Glutamatergic neuron (in vitro differentiated cells): ENCODE data around the gene MTHFD1L. TPM values are rescaled to one million over a fixed set of nuclear protein-coding genes. Genes with fewer than 3 reads are reported as not detected.
"Not testable (repeated sequence)": the region's sequence is repeated elsewhere in the genome, so short reads cannot be mapped to it uniquely, and the experiment has no call there.

Experiments used
- DNase-seq: peaks from one replicate; pipeline ENCODE4 v3.0.0; 2022
- H3K27ac Mint-ChIP-seq: one replicate; pipeline ENCODE4 v1.8.0; 2020; ENCODE audit warnings: mild to moderate bottlenecking, mixed read lengths, inconsistent platforms; ENCODE audit not compliant: unreplicated experiment
- H3K27me3 Mint-ChIP-seq: one replicate; pipeline ENCODE4 v1.8.0; 2020; ENCODE audit warnings: mild to moderate bottlenecking, moderate library complexity, mixed read lengths, inconsistent platforms; ENCODE audit not compliant: unreplicated experiment
- H3K36me3 Mint-ChIP-seq: one replicate; pipeline ENCODE4 v1.8.0; 2020; ENCODE audit warnings: mild to moderate bottlenecking, mixed read lengths, inconsistent platforms; ENCODE audit not compliant: unreplicated experiment
- H3K4me1 Mint-ChIP-seq: one replicate; pipeline ENCODE4 v1.8.0; 2020; ENCODE audit warnings: mild to moderate bottlenecking, low read depth, mixed read lengths, inconsistent platforms; ENCODE audit not compliant: unreplicated experiment
- H3K4me3 Mint-ChIP-seq: one replicate; pipeline ENCODE4 v1.8.0; 2020; ENCODE audit warnings: mild to moderate bottlenecking, mixed read lengths, inconsistent platforms; ENCODE audit not compliant: unreplicated experiment
- H3K9me3 Mint-ChIP-seq: one replicate; pipeline ENCODE4 v1.8.0; 2020; ENCODE audit warnings: mild to moderate bottlenecking, moderate library complexity, mixed read lengths, inconsistent platforms; ENCODE audit not compliant: unreplicated experiment
- CTCF ChIP-seq: fragments of 200-600 bp; sonication (generic); IDR thresholded peaks from one replicate; pipeline ENCODE4 v1.5.0; 2021; ENCODE audit not compliant: partially characterized antibody, unreplicated experiment
- total RNA-seq: library from RNA; stranded (reverse); fragmentation: NEBNext Ultra II Directional; extraction: Animal tissue kit (Norgen Biotek cat#: 25700); gene quantifications from one replicate; pipeline ENCODE4 v1.2.1, GENCODE V29; 2021; ENCODE audit not compliant: unreplicated experiment

MTHFD1L gene
- total RNA-seq, 1 donor from 2014 or later: 35.9 TPM

GRCh38 chr6:151081656-151082055, 216.2 kb downstream of the MTHFD1L start:
- peaks cover 4% of the 10 kb centered on the region for H3K4me1 Mint-ChIP-seq
- peaks cover 4% of the 10 kb centered on the region for H3K9me3 Mint-ChIP-seq
- TF ChIP-seq CTCF: no peak
- no peak for DNase-seq
- H3K27me3 Mint-ChIP-seq: no peaks in the 10 kb centered on the region
- no peak overlapping the region for H3K27ac Mint-ChIP-seq
- H3K36me3 Mint-ChIP-seq: peaks cover 9% of the 10 kb centered on the region
- no peak overlapping the region for H3K4me3 Mint-ChIP-seq

DNA sequence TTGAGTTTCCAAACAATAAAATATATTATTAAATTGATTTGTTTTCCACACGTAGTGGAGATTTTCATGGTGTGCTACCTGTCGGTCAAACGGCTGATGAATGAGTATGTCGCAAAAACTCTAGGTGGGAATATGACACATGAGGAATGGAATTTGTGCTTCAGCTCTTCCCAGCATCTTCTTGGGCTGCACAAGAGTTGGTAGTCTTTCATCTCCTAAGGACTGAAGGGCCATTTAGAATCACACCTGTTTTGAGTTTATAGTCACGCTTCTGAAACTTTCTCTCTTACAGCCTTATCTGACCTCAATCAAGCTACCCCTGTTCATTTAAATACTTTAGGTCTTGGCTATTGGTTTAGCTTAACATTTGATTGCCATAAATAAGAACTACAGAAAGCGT, 216.6 kb downstream of the MTHFD1L start:
- TF ChIP-seq CTCF: no peak
- H3K4me1 Mint-ChIP-seq: peaks cover 4% of the 10 kb centered on the region
- H3K27me3 Mint-ChIP-seq: no peaks in the 10 kb centered on the region
- DNase-seq: no peak
- no peak overlapping the region for H3K4me3 Mint-ChIP-seq
- H3K9me3 Mint-ChIP-seq: peaks cover 2% of the 10 kb centered on the region
- peaks cover 9% of the 10 kb centered on the region for H3K36me3 Mint-ChIP-seq
- no peak overlapping the region for H3K27ac Mint-ChIP-seq

DNA sequence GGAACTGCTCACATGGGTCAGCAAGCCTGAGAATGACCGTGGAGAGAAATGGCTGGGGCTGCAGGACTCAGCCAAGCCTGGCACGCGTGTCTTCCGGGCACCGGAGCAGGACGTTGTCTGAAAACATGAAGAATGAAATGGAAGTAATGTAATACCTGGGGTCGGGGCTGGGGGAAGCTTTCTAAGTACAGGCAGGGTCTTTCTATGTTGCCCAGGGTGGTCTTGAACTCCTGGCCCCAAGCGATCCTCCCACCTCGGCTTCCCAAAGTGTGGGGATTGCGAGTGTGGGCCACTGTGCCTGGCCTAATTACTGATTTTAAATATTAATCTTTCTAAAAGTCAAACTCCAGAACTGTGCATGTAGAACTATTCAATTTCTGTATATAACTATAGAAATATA, 218.8 kb downstream of the MTHFD1L start:
- H3K36me3 Mint-ChIP-seq: peaks cover 4% of the 10 kb centered on the region
- no peaks in the 10 kb centered on the region for H3K4me1 Mint-ChIP-seq
- H3K9me3 Mint-ChIP-seq: peaks cover 2% of the 10 kb centered on the region
- no peak overlapping the region for H3K4me3 Mint-ChIP-seq
- no peaks in the 10 kb centered on the region for H3K27me3 Mint-ChIP-seq
- no peak overlapping the region for H3K27ac Mint-ChIP-seq
- no peak for TF ChIP-seq CTCF
- DNase-seq: no peak

- H3K27ac Mint-ChIP-seq, H3K36me3 Mint-ChIP-seq, H3K9me3 Mint-ChIP-seq, H3K27me3 Mint-ChIP-seq, H3K4me3 Mint-ChIP-seq, DNase-seq, H3K4me1 Mint-ChIP-seq: not testable (repeated sequence)
Measured at GRCh38 chr6:151087055-151087454, 221.6 kb downstream of the MTHFD1L start.

GRCh38 chr6:151087861-151088598, 222.5 kb downstream of the MTHFD1L start:
- H3K27ac Mint-ChIP-seq: no peak overlapping the region
- no peak for TF ChIP-seq CTCF
- peaks cover 2% of the 10 kb centered on the region for H3K9me3 Mint-ChIP-seq
- no peaks in the 10 kb centered on the region for H3K4me1 Mint-ChIP-seq
- H3K36me3 Mint-ChIP-seq: no peaks in the 10 kb centered on the region
- no peak for DNase-seq
- no peak overlapping the region for H3K4me3 Mint-ChIP-seq
- H3K27me3 Mint-ChIP-seq: peaks cover 1% of the 10 kb centered on the region
